HG03159 (cell line): Measurements from ENCODE around the gene GTPBP1.
A peak's percentile ranks its signal among the peaks of the same experiment; 100 is the strongest.

ENCODE experiments used
- ATAC-seq: cut with Tn5 transposase; IDR thresholded peaks from one replicate; pipeline ENCODE4 v1.9.1; 2021; ENCODE audit warnings: mild to moderate bottlenecking, moderate library complexity; ENCODE audit not compliant: unreplicated experiment

The GTPBP1 gene

GRCh38 chr22:38739300-38740055 lies 33.7 kb downstream of the GTPBP1 start:
- ATAC-seq, result no peak

DNA sequence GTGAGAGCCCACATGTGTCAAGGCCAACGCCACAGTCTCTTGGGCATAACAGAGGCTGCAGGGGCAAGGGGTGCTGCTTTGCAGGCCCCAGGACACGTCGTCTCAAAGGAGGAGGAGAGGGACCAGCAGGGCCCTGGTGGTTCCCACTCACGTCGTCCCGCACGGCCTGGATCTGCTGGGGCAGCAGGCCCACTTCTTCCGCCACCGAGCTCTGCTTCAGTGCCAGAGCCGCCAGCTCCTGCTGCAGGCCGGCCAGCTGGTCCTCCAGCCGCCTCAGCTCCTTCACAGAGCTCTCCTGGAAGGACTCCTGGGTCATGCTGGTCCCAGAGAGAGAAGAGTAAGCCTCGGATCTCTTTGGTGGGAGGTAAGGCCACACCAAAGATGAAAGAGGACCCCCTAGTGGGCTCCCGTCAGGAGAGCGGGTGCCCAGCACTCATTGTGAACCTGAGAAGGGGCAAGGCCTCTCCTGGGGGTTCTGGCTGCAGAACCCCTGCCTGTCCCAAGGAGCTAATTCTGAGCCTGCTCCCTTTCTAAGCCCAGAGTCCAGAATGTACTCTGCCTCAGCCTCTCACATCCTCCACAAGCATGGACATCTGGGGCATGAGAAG lies 34.5 kb downstream of the GTPBP1 start:
- ATAC-seq, result no peak

DNA sequence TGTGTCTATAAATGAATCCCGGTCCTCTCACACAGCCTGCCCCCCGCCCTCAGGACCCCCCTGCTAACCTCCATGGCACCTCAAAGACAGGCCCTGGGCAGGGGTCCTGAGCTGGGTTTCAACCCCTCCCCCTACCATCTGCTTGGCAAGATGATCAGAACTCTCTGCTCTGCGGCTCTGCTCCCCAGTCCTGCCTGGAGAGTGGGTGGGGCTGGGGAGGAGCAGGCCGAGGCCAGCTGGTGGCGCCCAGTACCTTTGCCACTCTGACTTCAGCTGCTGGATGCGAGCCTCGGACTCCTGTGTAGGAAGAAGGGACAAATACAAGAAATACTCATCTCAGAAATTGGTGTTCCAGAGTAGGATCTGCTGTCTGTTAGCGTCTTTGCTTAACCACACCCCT lies 35.0 kb downstream of the GTPBP1 start:
- no peak for ATAC-seq

- no peak for ATAC-seq
Measured at GRCh38 chr22:38741166-38741565, 35.4 kb downstream of the GTPBP1 start.

GRCh38 chr22:38741576-38741975 lies 35.8 kb downstream of the GTPBP1 start:
- ATAC-seq, result no peak

- ATAC-seq, result no peak
Measured at GRCh38 chr22:38742176-38742942, 36.6 kb downstream of the GTPBP1 start.

- ATAC-seq, result no peak
Measured at GRCh38 chr22:38744981-38745380, 39.2 kb downstream of the GTPBP1 start.

GRCh38 chr22:38745676-38746460 lies 40.1 kb downstream of the GTPBP1 start:
- no peak for ATAC-seq

- ATAC-seq, result no peak
Measured at GRCh38 chr22:38748487-38749136, 42.9 kb downstream of the GTPBP1 start.

- ATAC-seq, result no peak
Measured at GRCh38 chr22:38750104-38750503, 44.4 kb downstream of the GTPBP1 start.

DNA sequence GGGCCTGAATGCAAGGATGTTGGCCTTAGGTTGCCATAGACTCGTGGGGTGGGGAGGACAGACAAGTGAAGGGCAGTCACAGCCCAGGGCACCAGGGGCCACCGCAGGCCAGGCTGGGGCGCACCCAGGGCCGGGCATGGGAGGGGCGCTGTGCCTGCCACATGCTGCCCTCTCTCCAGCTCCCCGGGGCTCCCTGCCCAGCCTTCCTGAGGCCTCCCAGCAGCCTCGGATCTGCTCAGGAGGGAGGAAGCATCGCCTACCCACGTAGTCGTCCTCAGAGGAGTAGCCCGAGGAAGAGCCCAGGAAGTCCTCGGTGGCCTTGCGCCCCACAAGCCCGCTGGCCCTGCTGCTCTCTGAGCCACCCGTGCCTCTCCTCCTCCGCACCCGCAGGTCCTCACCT lies 44.9 kb downstream of the GTPBP1 start:
- no peak for ATAC-seq

- ATAC-seq, result no peak
Measured at GRCh38 chr22:38751066-38751421, 45.3 kb downstream of the GTPBP1 start.

DNA sequence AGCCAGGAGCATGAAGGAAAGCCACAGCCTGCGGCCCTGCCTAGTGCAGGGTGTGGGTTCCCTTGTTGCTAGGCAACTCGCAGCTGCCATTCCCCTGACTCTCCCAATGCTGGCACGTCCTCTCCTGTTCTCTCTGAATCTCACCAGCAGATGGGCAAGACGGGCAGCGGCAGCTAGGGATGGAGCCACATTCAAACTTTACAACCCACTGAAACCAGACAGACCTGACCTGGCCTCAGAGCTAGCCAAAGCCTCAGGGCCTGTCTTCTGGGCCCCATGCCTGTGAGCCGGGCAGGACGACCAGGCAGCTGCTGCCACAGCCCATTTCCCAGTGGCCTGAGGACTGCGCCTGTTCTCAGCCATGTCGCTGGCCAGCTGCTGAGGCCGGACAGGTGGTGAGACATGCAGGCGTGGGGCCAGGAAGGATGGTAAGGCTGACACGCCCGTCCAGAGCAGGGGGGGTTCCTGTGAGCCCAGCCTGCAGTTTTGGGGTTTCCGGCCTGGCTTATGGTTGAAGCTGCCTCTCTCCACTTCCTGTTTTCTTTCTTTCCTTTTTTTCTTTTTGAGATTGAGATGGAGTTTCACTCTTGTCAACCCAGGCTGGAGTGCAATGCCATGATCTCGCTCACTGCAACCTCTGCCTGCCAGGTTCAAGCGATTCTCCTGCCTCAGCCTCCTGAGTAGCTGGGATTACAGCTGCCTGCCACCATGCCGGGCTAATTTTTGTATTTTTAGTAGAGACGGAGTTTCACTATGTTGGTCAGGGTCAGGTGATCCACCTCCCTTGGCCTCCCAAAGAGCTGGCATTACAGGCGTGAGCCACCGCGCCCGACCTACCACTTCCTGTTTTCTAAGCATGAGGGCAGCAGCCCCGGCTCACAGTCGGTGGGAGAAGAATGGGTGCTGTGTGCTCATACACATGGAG lies 45.9 kb downstream of the GTPBP1 start:
- ATAC-seq, result peak; percentile 40

GRCh38 chr22:38753948-38754750 lies 48.4 kb downstream of the GTPBP1 start:
- ATAC-seq, result no peak

- no peak for ATAC-seq
Measured at GRCh38 chr22:38754751-38755154, 49.0 kb downstream of the GTPBP1 start.

- ATAC-seq, result peak; percentile 10
Measured at GRCh38 chr22:38755155-38755910, 49.6 kb downstream of the GTPBP1 start.

GRCh38 chr22:38755911-38756532 lies 50.3 kb downstream of the GTPBP1 start, which contains the start of gene SUN2:
Gene SUN2, minus strand, starts transcription at chr22:38755998. Its CDS starts 3,370 bp downstream, at chr22:38752628.
- peak; percentile 70 for ATAC-seq
